ENCODE measurements around the gene BLOC1S1. TPM values are rescaled to one million over a fixed set of nuclear protein-coding genes. Genes with fewer than 3 reads are reported as not detected.

Gene BLOC1S1
- total RNA-seq, 1 donor from 2014 or later, result 109 TPM

- Histone ChIP-seq H3K4me1 (no peaks in the 10 kb centered on the region), H3K27ac (replicated peaks) (no peak overlapping the region), H3K9me3 (replicated peaks) (no peaks in the 10 kb centered on the region), H3K36me3 (no peaks in the 10 kb centered on the region), H3K27me3 (ENCODE audit: low read depth) (no peaks in the 10 kb centered on the region), H3K4me3 (no peak overlapping the region)
- intact Hi-C loops (cut with micrococcal nuclease), result no loop called here
- peak; percentile 1 for DNase-seq
- no peak for TF ChIP-seq CTCF (IDR thresholded peaks at IDR 0.05; ENCODE audit: borderline replicate concordance)
These were observed 40.2 kb upstream of the BLOC1S1 start for GRCh38 chr12:55675666-55676065.

- H3K4me1 ChIP-seq, result peaks cover 6% of the 10 kb centered on the region
- no peaks in the 10 kb centered on the region for H3K36me3 ChIP-seq
- no peaks in the 10 kb centered on the region for H3K27me3 ChIP-seq (ENCODE audit: low read depth)
- TF ChIP-seq CTCF (IDR thresholded peaks at IDR 0.05; ENCODE audit: borderline replicate concordance), result no peak
- intact Hi-C loops (cut with micrococcal nuclease), result no loop called here
- no peaks in the 10 kb centered on the region for H3K9me3 ChIP-seq (replicated peaks)
- H3K4me3 ChIP-seq, result no peak overlapping the region
- no peak for DNase-seq
- no peak overlapping the region for H3K27ac ChIP-seq (replicated peaks)
These were observed 39.1 kb upstream of the BLOC1S1 start for GRCh38 chr12:55676707-55677106.

- H3K27me3 ChIP-seq (ENCODE audit: low read depth), result no peaks in the 10 kb centered on the region
- no peak overlapping the region for H3K27ac ChIP-seq (replicated peaks)
- no peak overlapping the region for H3K4me3 ChIP-seq
- peaks cover 24% of the 10 kb centered on the region for H3K4me1 ChIP-seq
- no peaks in the 10 kb centered on the region for H3K36me3 ChIP-seq
- TF ChIP-seq CTCF (IDR thresholded peaks at IDR 0.05; ENCODE audit: borderline replicate concordance), result no peak
- H3K9me3 ChIP-seq (replicated peaks), result no peaks in the 10 kb centered on the region
- intact Hi-C loops (cut with micrococcal nuclease), result no loop called here
- DNase-seq, result peak; percentile 5
These were observed 36.2 kb upstream of the BLOC1S1 start for GRCh38 chr12:55679691-55680090.

- peak; percentile 43 for TF ChIP-seq CTCF (IDR thresholded peaks at IDR 0.05; ENCODE audit: borderline replicate concordance)
- Histone ChIP-seq H3K4me1 (peaks cover 24% of the 10 kb centered on the region), H3K36me3 (peaks cover 9% of the 10 kb centered on the region), H3K9me3 (replicated peaks) (no peaks in the 10 kb centered on the region), H3K4me3 (peak overlapping the region; percentile 62), H3K27me3 (ENCODE audit: low read depth) (no peaks in the 10 kb centered on the region), H3K27ac (replicated peaks) (peak overlapping the region; percentile 82)
- intact Hi-C loops (cut with micrococcal nuclease), result no loop called here
- DNase-seq, result peak; percentile 54
These were observed 34.4 kb upstream of the BLOC1S1 start for GRCh38 chr12:55681142-55682077.

GRCh38 chr12:55682087-55682796, 33.6 kb upstream of the BLOC1S1 start:
- no peak for DNase-seq
- Histone ChIP-seq H3K36me3 (peaks cover 12% of the 10 kb centered on the region), H3K27ac (replicated peaks) (peak overlapping the region; percentile 82), H3K9me3 (replicated peaks) (no peaks in the 10 kb centered on the region), H3K27me3 (ENCODE audit: low read depth) (no peaks in the 10 kb centered on the region), H3K4me3 (peak overlapping the region; percentile 62), H3K4me1 (peaks cover 24% of the 10 kb centered on the region)
- no peak for TF ChIP-seq CTCF (IDR thresholded peaks at IDR 0.05; ENCODE audit: borderline replicate concordance)
- intact Hi-C loops (cut with micrococcal nuclease), result no loop called here

All from left ventricle myocardium inferior (tissue), 1 donor.